Gastrocnemius medialis (tissue), 4 donors: Measurements from ENCODE around the gene TMEM108. TPM values are rescaled to one million over a fixed set of nuclear protein-coding genes. Genes with fewer than 3 reads are reported as not detected.

Source experiments
- ATAC-seq, 2 donors: fragments of 150-250 bp; one replicate each; pipeline ENCODE4 v1.9.1; 2016
- DNase-seq, 2 donors: peaks; one replicate each; pipeline ENCODE4 v3.0.0-alpha.2; 2019
- H3K27ac ChIP-seq, 4 donors: fragments of 200-600 bp; sonication (generic); 1 replicate in 1 of 4; 2 replicates in 3 of 4; pipeline ENCODE4 v1.5.1; 2016 to 2018; ENCODE audit warnings: mild to moderate bottlenecking in 2 of 4, moderate library complexity in 1 of 4
- H3K27me3 ChIP-seq, 3 donors: fragments of 200-600 bp; sonication (generic) in 2 of 3; 1 replicate in 1 of 3; 2 replicates in 2 of 3; pipeline versions ENCODE4 v1.5.1 to v1.6.0; 2016 to 2019; ENCODE audit warnings: mild to moderate bottlenecking in 1 of 3, moderate library complexity in 1 of 3
- H3K36me3 ChIP-seq, 2 donors: fragments of 200-600 bp; sonication (generic) in 1 of 2; one replicate each; pipeline ENCODE4 v1.5.1; 2017 to 2018
- H3K4me1 ChIP-seq, 2 donors: fragments of 200-600 bp; sonication (generic) in 1 of 2; one replicate each; pipeline ENCODE4 v1.5.1; 2016 to 2017; ENCODE audit warnings: mild to moderate bottlenecking in 2 of 2
- H3K4me3 ChIP-seq, 4 donors: fragments of 200-600 bp; sonication (generic) in 3 of 4; 1 replicate in 1 of 4; 2 replicates in 3 of 4; pipeline ENCODE4 v1.5.1; 2016 to 2019; ENCODE audit warnings: mild to moderate bottlenecking in 2 of 4
- H3K9me3 ChIP-seq, 3 donors: fragments of 200-600 bp; sonication (generic) in 2 of 3; 1 replicate in 1 of 3; 2 replicates in 2 of 3; pipeline ENCODE4 v1.5.1; 2016 to 2019
- CTCF ChIP-seq, 5 experiments: fragments of 450-650 bp in 3 of 5; fragments of 200-600 bp in 2 of 5; sonication (generic) in 2 of 5; IDR thresholded peaks in 4 of 5; conservative IDR thresholded peaks in 1 of 5; 1 replicate in 4 of 5; 2 replicates in 1 of 5; pipeline ENCODE4 v1.5.1; 2016 to 2019; ENCODE audit warnings: antibody characterized with exemption in 5 of 5, mild to moderate bottlenecking in 3 of 5, moderate library complexity in 3 of 5
- POLR2A ChIP-seq, 2 donors: fragments of 450-650 bp; IDR thresholded peaks; one replicate each; pipeline ENCODE4 v1.6.1; 2017; ENCODE audit warnings: antibody characterized with exemption in 2 of 2, mild to moderate bottlenecking in 2 of 2, moderate library complexity in 2 of 2
- in situ Hi-C, 4 donors: fragments of 200-750 bp; cut with MboI; loops; one replicate each; pipeline versions ENCODE4 v1.15.0 to v1.8.0; 2017; ENCODE audit warnings: low sequenced_read_pairs in 4 of 4
- intact Hi-C: fragments of 100-400 bp; cut with DNase I; formaldehyde crosslinking; loops from one replicate; pipeline ENCODE4 v1.15.1; 2023; ENCODE audit warnings: low total_unique reads
- total RNA-seq, 4 donors: library from RNA; depleted of rRNA; stranded (reverse); fragments of >200 nt; gene quantifications; one replicate each; pipeline versions ENCODE4 v1.1.0 to v1.2.3, GENCODE V29; 2016

TMEM108 gene
- total RNA-seq, 4 donors from 2014 or later, result 1.1 to 3.7 (median 2.4) TPM

GRCh38 chr3:133254716-133255115 lies 216.5 kb downstream of the TMEM108 start:
- in situ Hi-C loops, result no loop called here
- Histone ChIP-seq H3K36me3 (no peaks in the 10 kb centered on the region), H3K9me3 (no peaks in the 10 kb centered on the region), H3K27me3 (no peaks in the 10 kb centered on the region), H3K4me1 (no peaks in the 10 kb centered on the region), H3K4me3 (no peak overlapping the region), H3K27ac (no peak overlapping the region)
- intact Hi-C loops, result no loop called here
- ATAC-seq (no peak), DNase-seq (no peak)
- TF ChIP-seq POLR2A (IDR thresholded peaks at IDR 0.05) (no peak), CTCF (IDR thresholded peaks at IDR 0.05 in 4 of 5, conservative IDR thresholded peaks at IDR 0.05 in 1 of 5) (no peak)

GRCh38 chr3:133256787-133257483 lies 218.7 kb downstream of the TMEM108 start:
- intact Hi-C loops (no loop called here), in situ Hi-C loops (no loop called here)
- Histone ChIP-seq H3K27me3 (no peaks in the 10 kb centered on the region), H3K9me3 (no peaks in the 10 kb centered on the region), H3K27ac (no peak overlapping the region), H3K36me3 (no peaks in the 10 kb centered on the region), H3K4me1 (no peaks in the 10 kb centered on the region), H3K4me3 (no peak overlapping the region)
- DNase-seq (no peak), ATAC-seq (no peak)
- TF ChIP-seq CTCF (IDR thresholded peaks at IDR 0.05 in 4 of 5, conservative IDR thresholded peaks at IDR 0.05 in 1 of 5), result no peak
- no peak for TF ChIP-seq POLR2A (IDR thresholded peaks at IDR 0.05)

GRCh38 chr3:133258358-133258757 lies 220.2 kb downstream of the TMEM108 start:
- Histone ChIP-seq H3K27ac (no peak overlapping the region), H3K27me3 (no peaks in the 10 kb centered on the region), H3K9me3 (no peaks in the 10 kb centered on the region), H3K36me3 (no peaks in the 10 kb centered on the region), H3K4me1 (no peaks in the 10 kb centered on the region), H3K4me3 (no peak overlapping the region)
- in situ Hi-C loops (no loop called here), intact Hi-C loops (no loop called here)
- ATAC-seq, result no peak
- DNase-seq, result no peak
- no peak for TF ChIP-seq POLR2A (IDR thresholded peaks at IDR 0.05)

GRCh38 chr3:133259767-133260166 lies 221.6 kb downstream of the TMEM108 start:
- H3K27ac ChIP-seq, result no peak overlapping the region
- intact Hi-C loops (no loop called here), in situ Hi-C loops (no loop called here)
- no peak overlapping the region for H3K4me3 ChIP-seq
- DNase-seq, result no peak
- no peaks in the 10 kb centered on the region for H3K4me1 ChIP-seq
- no peaks in the 10 kb centered on the region for H3K9me3 ChIP-seq
- no peak for ATAC-seq
- TF ChIP-seq POLR2A (IDR thresholded peaks at IDR 0.05) (no peak), CTCF (IDR thresholded peaks at IDR 0.05 in 4 of 5, conservative IDR thresholded peaks at IDR 0.05 in 1 of 5) (no peak)
- no peaks in the 10 kb centered on the region for H3K27me3 ChIP-seq
- no peaks in the 10 kb centered on the region for H3K36me3 ChIP-seq

- TF ChIP-seq CTCF (IDR thresholded peaks at IDR 0.05 in 4 of 5, conservative IDR thresholded peaks at IDR 0.05 in 1 of 5), result no peak
- TF ChIP-seq POLR2A (IDR thresholded peaks at IDR 0.05), result no peak
- Histone ChIP-seq H3K4me1 (no peaks in the 10 kb centered on the region), H3K36me3 (no peaks in the 10 kb centered on the region), H3K27ac (no peak overlapping the region), H3K27me3 (no peaks in the 10 kb centered on the region), H3K9me3 (no peaks in the 10 kb centered on the region), H3K4me3 (no peak overlapping the region)
- intact Hi-C loops (no loop called here), in situ Hi-C loops (no loop called here)
- DNase-seq (no peak), ATAC-seq (no peak)
Measured at GRCh38 chr3:133262333-133262732, 224.1 kb downstream of the TMEM108 start.
